GM23338 (cell line): ENCODE data around the gene SLITRK6. TPM values are rescaled to one million over a fixed set of nuclear protein-coding genes. Genes with fewer than 3 reads are reported as not detected.
"Not testable (repeated sequence)": the region's sequence is repeated elsewhere in the genome, so short reads cannot be mapped to it uniquely, and the experiment has no call there.

Experiments
- ATAC-seq: fragments of 200-7000 bp; cut with Tn5 transposase; 3 replicates; pipeline ENCODE4 v1.9.1; 2020
- DNase-seq: peaks from one replicate; pipeline ENCODE4 v3.0.0-alpha.2; 2015; ENCODE audit warnings: low spot score
- H2AFZ ChIP-seq: fragments of 200-600 bp; sonication (generic); 2 replicates; pipeline ENCODE4 v1.8.0; 2016; ENCODE audit warnings: antibody characterized with exemption, mild to moderate bottlenecking, moderate library complexity
- H3F3A ChIP-seq: fragments of 200-600 bp; sonication (generic); replicated peaks from 2 replicates; pipeline ENCODE4 v1.8.0; 2017; ENCODE audit warnings: antibody characterized with exemption, mixed run types, low read depth
- H3K27ac ChIP-seq: fragments of 200-600 bp; sonication (generic); 2 replicates; pipeline ENCODE4 v1.6.1; 2016; ENCODE audit warnings: low read depth
- H3K27me3 ChIP-seq: fragments of 200-600 bp; sonication (generic); 2 replicates; pipeline ENCODE4 v1.8.0; 2016; ENCODE audit warnings: mild to moderate bottlenecking, mixed run types, moderate library complexity; ENCODE audit not compliant: insufficient read depth
- H3K36me3 ChIP-seq: fragments of 200-600 bp; sonication (generic); 2 replicates; pipeline ENCODE4 v1.8.0; 2016; ENCODE audit warnings: mild to moderate bottlenecking; ENCODE audit not compliant: insufficient read depth
- H3K4me1 ChIP-seq: fragments of 200-600 bp; sonication (generic); 2 replicates; pipeline ENCODE4 v1.8.0; 2016; ENCODE audit warnings: mild to moderate bottlenecking, moderate library complexity; ENCODE audit not compliant: insufficient read depth
- H3K4me2 ChIP-seq: fragments of 200-600 bp; sonication (generic); 2 replicates; pipeline ENCODE4 v1.7.1; 2017; ENCODE audit warnings: mixed run types
- H3K4me3 ChIP-seq: fragments of 200-600 bp; sonication (generic); 2 replicates; pipeline ENCODE4 v1.6.1; 2016; ENCODE audit warnings: mixed run types
- H3K79me2 ChIP-seq: fragments of 200-600 bp; sonication (generic); replicated peaks from 2 replicates; pipeline ENCODE4 v1.8.0; 2017; ENCODE audit warnings: mild to moderate bottlenecking; ENCODE audit not compliant: insufficient read depth
- H3K9me2 ChIP-seq: fragments of 200-600 bp; sonication (generic); 2 replicates; pipeline ENCODE4 v1.8.0; 2017; ENCODE audit not compliant: insufficient read depth
- H4K20me1 ChIP-seq: fragments of 200-600 bp; sonication (generic); replicated peaks from 2 replicates; pipeline ENCODE4 v1.8.0; 2017; ENCODE audit warnings: mild to moderate bottlenecking; ENCODE audit not compliant: insufficient read depth
- H3K27ac Mint-ChIP-seq: 2 replicates; pipeline ENCODE4 v1.8.0; 2020; ENCODE audit warnings: inconsistent platforms, mild to moderate bottlenecking, moderate library complexity, mixed read lengths
- H3K27me3 Mint-ChIP-seq: 3 replicates; pipeline ENCODE4 v1.8.0; 2022; ENCODE audit warnings: low read depth, mild to moderate bottlenecking, moderate library complexity, mixed read lengths, inconsistent platforms; ENCODE audit not compliant: insufficient read depth, poor library complexity
- H3K36me3 Mint-ChIP-seq: 3 replicates; pipeline ENCODE4 v1.8.0; 2021; ENCODE audit warnings: low read depth, mild to moderate bottlenecking, inconsistent platforms, moderate library complexity, mixed read lengths
- H3K4me1 Mint-ChIP-seq: 3 replicates; pipeline ENCODE4 v1.8.0; 2020; ENCODE audit warnings: mild to moderate bottlenecking, inconsistent platforms, mixed read lengths
- H3K4me3 Mint-ChIP-seq: 3 replicates; pipeline ENCODE4 v1.8.0; 2021; ENCODE audit warnings: moderate library complexity, mild to moderate bottlenecking, inconsistent platforms, mixed read lengths
- H3K9me3 Mint-ChIP-seq: 3 replicates; pipeline ENCODE4 v1.8.0; 2020; ENCODE audit warnings: moderate library complexity, mild to moderate bottlenecking, inconsistent platforms, mixed read lengths
- CTCF ChIP-seq, 2 experiments: fragments of 200-600 bp in 1 of 2; sonication (generic) in 1 of 2; conservative IDR thresholded peaks; 2 replicates each; pipeline versions ENCODE4 v1.5.1 to v1.6.1; 2016 to 2017; ENCODE audit warnings: antibody characterized with exemption in 2 of 2, low read depth in 2 of 2, mild to moderate bottlenecking in 2 of 2, moderate library complexity in 1 of 2
- ZNF462 ChIP-seq: fragments of 250-450 bp; sonication (Bioruptor Pico); IDR thresholded peaks from 2 replicates; pipeline ENCODE4 v1.5.0; 2020; ENCODE audit warnings: mild to moderate bottlenecking, moderate library complexity
- polyA plus RNA-seq: library from polyadenylated mRNA; unstranded; fragments of >200 nt; fragmentation: Nextera tagmentation; extraction: Ambion mirVana; gene quantifications from 2 replicates; pipeline ENCODE4 v1.2.1, GENCODE V29; 2016
- total RNA-seq: library from RNA; depleted of rRNA; stranded (reverse); fragments of >200 nt; shearing (Covaris generic); gene quantifications from 2 replicates; pipeline ENCODE4 v1.2.3, GENCODE V29; 2014

Gene SLITRK6
- total and polyA plus RNA-seq, 2 experiments from 2014 or later: 0.45 to 1.0 TPM

GRCh38 chr13:85755123-85755522 lies 44.1 kb downstream of the SLITRK6 start (continued):
- TF ChIP-seq ZNF462 (CRISPR knock-in tag) (no peak), CTCF (conservative IDR thresholded peaks at IDR 0.05; ENCODE audit: low read depth in 2 of 2) (no peak)

- not testable (repeated sequence) for DNase-seq, H3K9me2 ChIP-seq, H3K27me3 Mint-ChIP-seq, H3F3A ChIP-seq, H3K36me3 Mint-ChIP-seq, H3K79me2 ChIP-seq, H3K36me3 ChIP-seq, H3K9me3 Mint-ChIP-seq, H3K27me3 ChIP-seq, H3K4me3 ChIP-seq, H4K20me1 ChIP-seq, H2AFZ ChIP-seq
- Histone ChIP-seq H3K4me2 (peak overlapping the region; percentile 63), H3K4me1 (peaks cover 48% of the 10 kb centered on the region), H3K27ac (peak overlapping the region; percentile 72)
- Mint-ChIP-seq H3K27ac (peak overlapping the region; percentile 87), H3K4me3 (peak overlapping the region; percentile 43), H3K4me1 (peaks cover 59% of the 10 kb centered on the region)
- peak; percentile 83 for ATAC-seq
These were observed 55.9 kb downstream of the SLITRK6 start for GRCh38 chr13:85743201-85743770.
